CD14-positive monocyte (primary cell): Measurements from ENCODE around the gene PBX3. TPM values are rescaled to one million over a fixed set of nuclear protein-coding genes. Genes with fewer than 3 reads are reported as not detected.

ENCODE experiments used
- DNase-seq, 3 donors: peaks; one replicate each; pipeline ENCODE4 v3.0.0-alpha.2; 2011 to 2022
- H2AFZ ChIP-seq: 2 replicates; pipeline ENCODE4 v1.6.0; 2012; ENCODE audit warnings: mild to moderate bottlenecking, low read depth, low read length, inconsistent platforms; ENCODE audit not compliant: insufficient read depth, poor library complexity, severe bottlenecking
- H3K27ac ChIP-seq, 2 donors: 1 replicate in 1 of 2; 2 replicates in 1 of 2; pipeline ENCODE4 v1.5.1; 2012 to 2013; ENCODE audit warnings: low read length in 2 of 2, control low read depth in 1 of 2, inconsistent platforms in 1 of 2, low read depth in 1 of 2, mild to moderate bottlenecking in 1 of 2
- H3K27me3 ChIP-seq, 2 donors: one replicate each; pipeline versions ENCODE4 v1.6.0 to v1.6.1; 2011 to 2013; ENCODE audit warnings: low read length in 2 of 2; ENCODE audit not compliant: control insufficient read depth in 2 of 2, insufficient read depth in 2 of 2
- H3K36me3 ChIP-seq, 2 donors: replicated peaks in 1 of 2; 1 replicate in 1 of 2; 2 replicates in 1 of 2; pipeline versions ENCODE4 v1.5.1 to v1.6.1; 2012 to 2013; ENCODE audit warnings: low read length in 2 of 2, control low read depth in 1 of 2, inconsistent platforms in 1 of 2, mild to moderate bottlenecking in 1 of 2; ENCODE audit not compliant: insufficient read depth in 2 of 2, control insufficient read depth in 1 of 2
- H3K4me1 ChIP-seq, 2 donors: 1 replicate in 1 of 2; 2 replicates in 1 of 2; pipeline versions ENCODE4 v1.5.1 to v1.6.1; 2012 to 2013; ENCODE audit warnings: low read length in 2 of 2, control low read depth in 1 of 2, inconsistent platforms in 1 of 2, mild to moderate bottlenecking in 1 of 2, moderate library complexity in 1 of 2; ENCODE audit not compliant: insufficient read depth in 2 of 2, control insufficient read depth in 1 of 2
- H3K4me2 ChIP-seq: replicated peaks from 2 replicates; pipeline ENCODE3; 2012; ENCODE audit warnings: low read length, moderate library complexity, mild to moderate bottlenecking; ENCODE audit not compliant: poor library complexity, severe bottlenecking; ENCODE audit errors: extremely low read depth
- H3K4me3 ChIP-seq, 3 experiments: fragments of 200-600 bp in 1 of 3; sonication (generic) in 1 of 3; replicated peaks in 1 of 3; 1 replicate in 2 of 3; 2 replicates in 1 of 3; pipeline ENCODE4 v1.5.1; 2011 to 2013; ENCODE audit warnings: low read length in 3 of 3, mild to moderate bottlenecking in 3 of 3, control low read depth in 2 of 3, low read depth in 2 of 3, inconsistent platforms in 1 of 3, moderate library complexity in 1 of 3
- H3K79me2 ChIP-seq: 2 replicates; pipeline ENCODE4 v1.6.0; 2012; ENCODE audit warnings: mild to moderate bottlenecking, control low read depth, inconsistent platforms, low read length, moderate library complexity; ENCODE audit not compliant: insufficient read depth
- H3K9ac ChIP-seq: 2 replicates; pipeline ENCODE4 v1.6.0; 2017; ENCODE audit warnings: low read length, mild to moderate bottlenecking; ENCODE audit not compliant: insufficient read depth, poor library complexity, severe bottlenecking
- H3K9me3 ChIP-seq, 2 donors: replicated peaks in 1 of 2; 1 replicate in 1 of 2; 2 replicates in 1 of 2; pipeline versions ENCODE4 v1.5.1 to v1.6.1; 2012 to 2013; ENCODE audit warnings: low read length in 2 of 2, control low read depth in 1 of 2; ENCODE audit not compliant: control insufficient read depth in 1 of 2, insufficient read depth in 1 of 2
- H4K20me1 ChIP-seq: 2 replicates; pipeline ENCODE4 v1.6.0; 2012; ENCODE audit warnings: mild to moderate bottlenecking, low read length, control low read depth, moderate library complexity; ENCODE audit not compliant: insufficient read depth
- H3K27ac Mint-ChIP-seq, 7 donors: one replicate each; pipeline ENCODE4 v1.8.0; 2020; ENCODE audit warnings: mild to moderate bottlenecking in 7 of 7, mixed read lengths in 7 of 7, moderate library complexity in 6 of 7, inconsistent platforms in 2 of 7
- H3K27me3 Mint-ChIP-seq, 3 donors: one replicate each; pipeline ENCODE4 v1.8.0; 2021 to 2022; ENCODE audit warnings: low read depth in 3 of 3, mild to moderate bottlenecking in 3 of 3, mixed read lengths in 3 of 3, moderate library complexity in 3 of 3, inconsistent platforms in 1 of 3
- H3K36me3 Mint-ChIP-seq, 2 donors: one replicate each; pipeline ENCODE4 v1.8.0; 2020; ENCODE audit warnings: mixed read lengths in 2 of 2, inconsistent platforms in 1 of 2, mild to moderate bottlenecking in 1 of 2
- H3K4me1 Mint-ChIP-seq: one replicate; pipeline ENCODE4 v1.8.0; 2020; ENCODE audit warnings: mild to moderate bottlenecking, mixed read lengths
- H3K4me3 Mint-ChIP-seq, 2 donors: one replicate each; pipeline ENCODE4 v1.8.0; 2020; ENCODE audit warnings: mild to moderate bottlenecking in 2 of 2, mixed read lengths in 2 of 2, moderate library complexity in 1 of 2
- H3K9me3 Mint-ChIP-seq, 7 donors: one replicate each; pipeline ENCODE4 v1.8.0; 2020 to 2022; ENCODE audit warnings: mixed read lengths in 7 of 7, mild to moderate bottlenecking in 6 of 7, moderate library complexity in 6 of 7, inconsistent platforms in 2 of 7
- CTCF ChIP-seq: fragments of 200-600 bp; IDR thresholded peaks from one replicate; pipeline ENCODE4 v1.8.0; 2022; ENCODE audit warnings: antibody characterized with exemption, mild to moderate bottlenecking
- WGBS: methylation state at CpG from one replicate; pipeline ENCODE4 v1.1.5; 2013; ENCODE audit warnings: missing lambda C conversion rate; ENCODE audit not compliant: insufficient coverage; 5-methylcytosine and 5-hydroxymethylcytosine counted together
- intact Hi-C, 2 donors: fragments of 100-400 bp; cut with micrococcal nuclease; formaldehyde crosslinking; loops; one replicate each; pipeline versions ENCODE4 v1.15.0 to v1.15.1; 2023
- polyA plus RNA-seq, 3 donors: library from polyadenylated mRNA; depleted of rRNA in 1 of 3; unstranded in 2 of 3; stranded (reverse) in 1 of 3; fragments of 300-500 nt in 2 of 3; fragments of >200 nt in 1 of 3; fragmentation: Illumina TruSeq in 2 of 3; gene quantifications; 1 replicate in 2 of 3; 2 replicates in 1 of 3; pipeline ENCODE4 v1.2.3, GENCODE V29; 2012 to 2021

PBX3 gene
- polyA plus RNA-seq, 3 donors = 6.6 to 22.7 (median 7.1) TPM

- peak in 2 of 3 donors; percentile 13 to 32 for DNase-seq
- Histone ChIP-seq H3K9me3 (no peaks in the 10 kb centered on the region), H3K4me1 (peaks cover 14 to 27% of the 10 kb centered on the region in 2 donors), H3K79me2 (peaks cover 35% of the 10 kb centered on the region), H3K36me3 (no peaks in the 10 kb centered on the region), H2AFZ (no peak overlapping the region), H4K20me1 (peaks cover 6% of the 10 kb centered on the region), H3K27ac (peak overlapping the region in 1 of 2 donors; percentile 39), H3K4me2 (peak overlapping the region; percentile 10), H3K27me3 (no peaks in the 10 kb centered on the region), H3K4me3 (peak overlapping the region in 1 of 3 experiments; percentile 1), H3K9ac (no peak overlapping the region)
- H3K4me1 Mint-ChIP-seq = peaks cover 47% of the 10 kb centered on the region
- WGBS = 0% methylated on average over 1 of the region's 2 CpGs
- H3K36me3 Mint-ChIP-seq = no peaks in the 10 kb centered on the region
- no peak for TF ChIP-seq CTCF
- H3K4me3 Mint-ChIP-seq = peak overlapping the region in 1 of 2 donors; percentile 61
- peak overlapping the region in 3 of 7 donors; percentile 59 to 79 (median 68) for H3K27ac Mint-ChIP-seq
- H3K9me3 Mint-ChIP-seq = no peaks in the 10 kb centered on the region
- no peaks in the 10 kb centered on the region for H3K27me3 Mint-ChIP-seq
- intact Hi-C loops = no loop called here
Measured at GRCh38 chr9:125839317-125839716, 92.1 kb downstream of the PBX3 start.

GRCh38 chr9:125841444-125841843, 94.3 kb downstream of the PBX3 start:
- peak overlapping the region in 1 of 7 donors; percentile 85 for H3K27ac Mint-ChIP-seq
- H4K20me1 ChIP-seq = peaks cover 6% of the 10 kb centered on the region
- no peak overlapping the region for H3K4me2 ChIP-seq

More at GRCh38 chr9:125841444-125841843, 94.3 kb downstream of the PBX3 start:
- H3K79me2 ChIP-seq = peaks cover 44% of the 10 kb centered on the region
- no peaks in the 10 kb centered on the region for H3K9me3 ChIP-seq
- H3K4me1 Mint-ChIP-seq = peaks cover 47% of the 10 kb centered on the region
- no peak for TF ChIP-seq CTCF
- H3K9ac ChIP-seq = no peak overlapping the region
- peaks cover 14 to 27% of the 10 kb centered on the region in 2 donors for H3K4me1 ChIP-seq
- H3K4me3 ChIP-seq = no peak overlapping the region
- no peak overlapping the region for H3K4me3 Mint-ChIP-seq
- H3K27me3 ChIP-seq = no peaks in the 10 kb centered on the region
- no peak for DNase-seq
- H3K27ac ChIP-seq = no peak overlapping the region
- no peak overlapping the region for H2AFZ ChIP-seq
- intact Hi-C loops = no loop called here
- H3K27me3 Mint-ChIP-seq = no peaks in the 10 kb centered on the region
- H3K9me3 Mint-ChIP-seq = peaks cover 0 to 1% (median 0%) of the 10 kb centered on the region in 7 donors
- no peaks in the 10 kb centered on the region for H3K36me3 ChIP-seq
- H3K36me3 Mint-ChIP-seq = peaks cover 0 to 1% of the 10 kb centered on the region in 2 donors
- WGBS = no CpG with 5 or more reads among the region's 1 CpG
